Neutrophil (primary cell): Measurements from ENCODE around the gene ANHX.

Experiments
- H3K27ac ChIP-seq: fragments of 200-600 bp; sonication (generic); 2 replicates; pipeline ENCODE4 v1.5.1; 2016; ENCODE audit warnings: mild to moderate bottlenecking, moderate library complexity
- H3K27me3 ChIP-seq: fragments of 200-600 bp; sonication (generic); 2 replicates; pipeline ENCODE4 v1.6.0; 2016; ENCODE audit warnings: mild to moderate bottlenecking
- H3K36me3 ChIP-seq: fragments of 200-600 bp; sonication (generic); 2 replicates; pipeline ENCODE4 v1.5.1; 2017
- H3K4me1 ChIP-seq, 2 experiments: fragments of 200-600 bp in 1 of 2; sonication (generic) in 1 of 2; 1 replicate in 1 of 2; 2 replicates in 1 of 2; pipeline versions ENCODE4 v1.5.1 to v1.6.1; 2013 to 2016; ENCODE audit warnings: low read depth in 1 of 2, low read length in 1 of 2, mild to moderate bottlenecking in 1 of 2, moderate library complexity in 1 of 2; ENCODE audit not compliant: control insufficient read depth in 1 of 2, insufficient read depth in 1 of 2
- H3K4me3 ChIP-seq, 2 experiments: fragments of 200-600 bp in 1 of 2; sonication (generic) in 1 of 2; 1 replicate in 1 of 2; 2 replicates in 1 of 2; pipeline ENCODE4 v1.5.1; 2013 to 2016; ENCODE audit warnings: low read depth in 1 of 2, low read length in 1 of 2, mild to moderate bottlenecking in 1 of 2, moderate library complexity in 1 of 2
- H3K9me3 ChIP-seq: fragments of 200-600 bp; sonication (generic); 2 replicates; pipeline ENCODE4 v1.5.1; 2016
- TF ChIP-seq, protein P1 (sequence below): fragments of 200-600 bp; sonication (generic); IDR thresholded peaks from 2 replicates; pipeline ENCODE4 v1.5.1; 2016; ENCODE audit warnings: antibody characterized with exemption

Gene ANHX

DNA sequence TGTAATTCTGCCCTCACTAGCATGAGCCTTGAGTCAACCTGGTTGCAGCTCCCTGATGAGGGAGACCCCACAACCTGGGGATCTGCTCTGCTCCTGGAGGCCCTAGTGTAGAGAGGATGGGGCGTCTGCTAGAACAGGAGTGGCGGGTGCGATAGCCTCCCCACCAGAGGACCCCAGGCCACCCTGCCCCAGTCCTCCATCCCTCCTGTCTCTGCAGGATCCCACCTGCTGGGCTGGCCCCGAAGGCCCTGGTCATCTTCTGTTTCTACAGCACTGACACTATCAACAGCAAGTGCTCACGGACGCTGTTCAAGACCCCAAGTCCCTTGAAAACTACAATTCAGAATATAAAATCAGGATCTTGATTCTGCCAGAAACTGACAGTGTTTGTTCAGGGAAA is 15.2 kb downstream of the ANHX start:
- no peak overlapping the region for H3K27ac ChIP-seq
- H3K4me3 ChIP-seq = no peak overlapping the region
- TF ChIP-seq, protein P1, sequence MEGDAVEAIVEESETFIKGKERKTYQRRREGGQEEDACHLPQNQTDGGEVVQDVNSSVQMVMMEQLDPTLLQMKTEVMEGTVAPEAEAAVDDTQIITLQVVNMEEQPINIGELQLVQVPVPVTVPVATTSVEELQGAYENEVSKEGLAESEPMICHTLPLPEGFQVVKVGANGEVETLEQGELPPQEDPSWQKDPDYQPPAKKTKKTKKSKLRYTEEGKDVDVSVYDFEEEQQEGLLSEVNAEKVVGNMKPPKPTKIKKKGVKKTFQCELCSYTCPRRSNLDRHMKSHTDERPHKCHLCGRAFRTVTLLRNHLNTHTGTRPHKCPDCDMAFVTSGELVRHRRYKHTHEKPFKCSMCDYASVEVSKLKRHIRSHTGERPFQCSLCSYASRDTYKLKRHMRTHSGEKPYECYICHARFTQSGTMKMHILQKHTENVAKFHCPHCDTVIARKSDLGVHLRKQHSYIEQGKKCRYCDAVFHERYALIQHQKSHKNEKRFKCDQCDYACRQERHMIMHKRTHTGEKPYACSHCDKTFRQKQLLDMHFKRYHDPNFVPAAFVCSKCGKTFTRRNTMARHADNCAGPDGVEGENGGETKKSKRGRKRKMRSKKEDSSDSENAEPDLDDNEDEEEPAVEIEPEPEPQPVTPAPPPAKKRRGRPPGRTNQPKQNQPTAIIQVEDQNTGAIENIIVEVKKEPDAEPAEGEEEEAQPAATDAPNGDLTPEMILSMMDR = no peak
- H3K36me3 ChIP-seq = no peaks in the 10 kb centered on the region
- H3K4me1 ChIP-seq = no peaks in the 10 kb centered on the region
- peaks cover 11% of the 10 kb centered on the region for H3K9me3 ChIP-seq
- no peaks in the 10 kb centered on the region for H3K27me3 ChIP-seq

DNA sequence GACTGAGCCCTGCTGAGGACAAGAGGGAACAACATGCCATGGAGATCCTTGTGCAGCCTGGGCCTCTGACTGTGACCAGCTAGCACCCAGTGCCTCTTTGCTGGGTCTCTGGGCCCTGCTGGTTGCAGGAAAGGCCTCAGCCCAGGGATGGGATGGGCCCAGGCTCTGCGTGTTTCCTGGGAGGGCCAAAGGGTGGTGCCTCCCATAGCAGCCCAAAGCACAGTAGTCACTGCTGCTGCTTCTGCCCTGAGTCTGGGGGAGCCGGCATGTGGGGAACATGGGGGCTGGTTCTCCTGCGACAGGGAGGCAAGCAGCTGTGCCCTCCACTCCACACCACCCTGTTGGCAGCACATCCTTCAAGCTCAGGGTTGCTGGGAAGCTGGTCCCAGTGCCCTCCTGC is 18.5 kb downstream of the ANHX start:
- H3K9me3 ChIP-seq = peaks cover 13% of the 10 kb centered on the region

DNA sequence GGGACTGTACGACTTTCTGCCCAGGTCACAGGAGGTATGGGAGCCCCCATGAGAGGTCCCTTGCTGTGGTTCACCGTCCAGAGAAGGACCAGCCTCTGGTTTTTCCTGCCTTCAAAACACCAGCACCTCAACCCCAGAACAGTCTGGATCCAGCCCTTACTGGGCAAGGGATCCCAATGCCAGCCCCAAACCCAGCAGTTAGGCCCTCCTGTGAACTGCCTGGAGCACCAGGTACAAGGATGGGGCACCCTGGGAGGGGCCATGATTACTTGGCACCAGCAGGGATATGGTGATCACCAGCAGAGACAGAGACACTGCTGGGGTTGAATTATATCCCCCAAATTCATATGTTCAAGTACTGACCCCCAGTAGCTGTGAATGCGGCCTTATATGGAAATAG is 20.0 kb downstream of the ANHX start:
- Histone ChIP-seq H3K4me1 (no peaks in the 10 kb centered on the region), H3K36me3 (no peaks in the 10 kb centered on the region), H3K9me3 (peaks cover 12% of the 10 kb centered on the region), H3K27ac (no peak overlapping the region), H3K27me3 (no peaks in the 10 kb centered on the region), H3K4me3 (no peak overlapping the region)
- TF ChIP-seq, protein P1 = no peak

More for the DNA sequence above, 18.5 kb downstream of the ANHX start:
- no peaks in the 10 kb centered on the region for H3K27me3 ChIP-seq
- no peaks in the 10 kb centered on the region for H3K36me3 ChIP-seq
- no peak overlapping the region for H3K4me3 ChIP-seq
- H3K27ac ChIP-seq = no peak overlapping the region
- TF ChIP-seq, protein P1 = no peak
- H3K4me1 ChIP-seq = no peaks in the 10 kb centered on the region

DNA sequence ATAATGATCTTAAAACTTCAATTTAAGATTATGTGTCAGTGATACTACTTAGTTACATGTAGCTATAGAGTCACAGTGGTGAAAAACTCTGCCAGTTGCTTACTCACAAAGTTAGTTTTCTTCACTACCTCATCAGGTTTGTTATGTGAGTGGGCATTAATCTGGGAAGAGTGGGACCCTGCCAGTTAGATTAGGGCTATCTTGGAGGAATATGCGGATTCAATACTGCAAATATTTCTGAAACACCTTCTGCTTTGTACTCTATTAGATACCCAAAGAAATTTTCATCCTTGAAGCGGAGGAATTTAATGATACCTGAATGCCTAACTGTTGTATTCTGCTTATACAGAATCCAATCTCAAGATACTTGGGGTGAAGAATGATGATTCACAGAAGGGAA is 29.3 kb downstream of the ANHX start:
- H3K27me3 ChIP-seq = no peaks in the 10 kb centered on the region
- no peaks in the 10 kb centered on the region for H3K4me1 ChIP-seq
- TF ChIP-seq, protein P1 = no peak
- H3K4me3 ChIP-seq = no peak overlapping the region
- peaks cover 90% of the 10 kb centered on the region for H3K9me3 ChIP-seq
- H3K36me3 ChIP-seq = peaks cover 8% of the 10 kb centered on the region
- no peak overlapping the region for H3K27ac ChIP-seq

DNA sequence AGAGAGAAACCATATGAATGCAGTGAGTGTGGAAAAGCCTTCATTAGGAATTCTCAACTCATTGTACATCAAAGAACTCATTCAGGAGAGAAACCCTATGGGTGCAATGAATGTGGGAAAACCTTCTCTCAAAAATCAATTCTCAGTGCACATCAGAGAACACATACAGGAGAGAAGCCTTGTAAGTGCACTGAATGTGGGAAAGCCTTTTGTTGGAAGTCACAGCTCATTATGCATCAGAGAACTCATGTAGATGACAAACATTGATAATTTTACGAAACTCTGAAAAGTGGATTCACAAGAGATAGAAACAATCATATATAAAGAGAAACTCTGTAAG is 31.4 kb downstream of the ANHX start:
- Histone ChIP-seq H3K9me3 (peaks cover 86% of the 10 kb centered on the region), H3K4me1 (no peaks in the 10 kb centered on the region), H3K27me3 (no peaks in the 10 kb centered on the region), H3K4me3 (no peak overlapping the region), H3K36me3 (peaks cover 8% of the 10 kb centered on the region), H3K27ac (no peak overlapping the region)
- TF ChIP-seq, protein P1 = no peak
